HG03354 (cell line): ENCODE measurements around the gene TGFBR2.
"Not testable (repeated sequence)": the region's sequence is repeated elsewhere in the genome, so short reads cannot be mapped to it uniquely, and the experiment has no call there.

Experiments
- ATAC-seq: cut with Tn5 transposase; IDR thresholded peaks from one replicate; pipeline ENCODE4 v1.9.1; 2021; ENCODE audit warnings: mild to moderate bottlenecking; ENCODE audit not compliant: unreplicated experiment, poor library complexity, severe bottlenecking

Gene TGFBR2

DNA sequence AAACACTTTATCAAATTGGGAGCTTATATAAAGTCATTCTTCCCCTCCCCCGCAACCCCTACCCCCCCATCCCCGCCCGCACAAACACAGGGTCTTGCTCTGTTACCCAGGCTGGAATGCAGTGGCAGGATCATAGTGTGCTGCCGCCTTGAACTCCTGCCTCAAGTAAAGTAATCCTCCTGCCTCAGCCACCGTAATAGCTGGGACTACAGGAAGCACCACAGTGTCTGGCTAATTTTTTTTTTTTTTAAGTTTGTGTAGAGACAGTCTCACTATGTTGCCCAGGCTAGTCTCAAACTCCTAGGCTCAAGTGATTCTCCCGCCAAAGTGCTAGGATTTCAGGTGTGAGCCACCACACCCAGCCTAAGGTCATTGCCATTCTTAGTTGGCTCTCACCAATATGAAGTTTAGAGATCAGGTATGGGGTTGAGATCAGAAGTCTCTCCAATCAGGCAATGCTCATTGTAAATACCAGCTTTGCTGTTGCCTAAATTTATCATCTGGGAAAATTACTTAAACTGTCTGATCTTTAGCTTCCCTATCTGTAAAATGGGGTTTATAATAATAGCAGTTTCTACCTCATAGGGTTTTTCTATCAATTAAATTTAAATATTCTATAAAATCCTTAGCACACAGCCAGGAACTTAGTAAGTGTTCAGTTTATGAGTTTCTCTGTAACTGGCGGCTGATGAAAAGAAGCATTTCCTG lies 60.3 kb downstream of the TGFBR2 start:
- ATAC-seq: no peak

DNA sequence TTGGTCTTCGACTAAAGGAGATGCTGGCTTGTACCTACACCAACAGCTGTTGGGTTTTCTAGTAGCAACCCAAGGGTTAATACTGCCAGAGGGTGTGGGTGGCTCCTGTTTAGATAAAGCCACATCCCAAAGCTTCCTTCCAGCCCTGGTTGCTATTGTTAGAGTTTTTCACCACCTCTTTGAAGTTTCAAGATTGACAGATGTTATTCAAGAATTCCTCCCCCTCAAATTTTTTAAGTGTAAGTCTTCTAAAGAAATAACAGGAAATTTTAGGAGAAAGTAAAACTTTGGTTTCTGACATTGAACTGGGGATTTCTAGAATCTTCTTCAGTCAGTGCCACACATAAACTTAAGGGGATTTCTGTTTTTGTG lies 60.9 kb downstream of the TGFBR2 start:
- ATAC-seq: no peak

DNA sequence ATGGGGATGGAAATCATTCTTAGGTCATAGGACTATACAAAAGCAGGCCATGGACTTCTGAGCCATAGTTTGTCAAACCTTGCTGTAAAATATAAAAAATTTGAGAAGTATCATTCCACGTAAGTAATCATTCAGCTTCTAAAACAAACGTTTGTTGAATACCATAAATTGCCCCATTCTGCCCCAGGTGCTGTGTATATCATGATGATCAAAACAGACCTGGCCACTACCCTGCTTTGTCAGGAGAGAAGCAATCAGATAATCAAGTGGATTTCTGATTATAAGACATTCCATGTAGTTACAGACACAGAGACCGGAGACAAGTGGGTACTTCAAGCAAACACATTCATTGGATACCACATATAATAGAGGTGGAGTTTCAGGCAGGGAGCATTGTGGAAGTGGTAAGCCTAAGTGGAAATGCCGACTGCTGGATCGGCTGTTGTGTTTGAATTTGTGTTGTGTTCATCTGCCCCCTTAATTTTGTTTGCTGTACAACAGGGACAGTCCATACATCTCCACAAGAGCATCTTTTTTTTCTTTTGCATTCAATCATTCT lies 61.7 kb downstream of the TGFBR2 start:
- ATAC-seq: no peak

DNA sequence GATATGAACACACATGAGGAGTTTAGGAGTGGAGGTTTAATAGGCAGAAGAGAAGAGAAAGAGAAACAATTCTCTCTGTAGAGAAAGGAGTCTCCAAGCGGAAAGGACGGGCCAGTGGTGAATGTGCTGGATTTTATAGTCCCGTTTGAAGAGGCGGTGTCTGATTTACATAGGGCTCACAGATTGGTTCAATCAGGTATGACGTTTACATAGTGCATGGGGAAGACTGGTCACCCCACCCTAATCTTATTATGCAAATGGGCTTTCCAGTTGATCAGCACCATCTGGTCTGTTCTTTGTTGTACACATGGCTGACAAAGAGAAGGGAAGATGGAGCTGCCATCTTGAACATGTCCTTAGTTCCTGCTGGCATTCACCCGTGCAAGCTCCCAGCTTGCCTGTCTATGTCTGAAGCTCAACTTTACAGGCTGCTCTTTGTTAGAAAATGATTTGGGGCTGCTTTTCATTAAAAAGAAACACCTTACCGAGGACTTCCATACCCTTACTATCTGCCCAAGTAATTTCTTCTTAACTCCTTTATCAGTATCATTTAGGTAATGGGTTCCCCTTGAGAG lies 63.0 kb downstream of the TGFBR2 start:
- ATAC-seq: not testable (repeated sequence)

DNA sequence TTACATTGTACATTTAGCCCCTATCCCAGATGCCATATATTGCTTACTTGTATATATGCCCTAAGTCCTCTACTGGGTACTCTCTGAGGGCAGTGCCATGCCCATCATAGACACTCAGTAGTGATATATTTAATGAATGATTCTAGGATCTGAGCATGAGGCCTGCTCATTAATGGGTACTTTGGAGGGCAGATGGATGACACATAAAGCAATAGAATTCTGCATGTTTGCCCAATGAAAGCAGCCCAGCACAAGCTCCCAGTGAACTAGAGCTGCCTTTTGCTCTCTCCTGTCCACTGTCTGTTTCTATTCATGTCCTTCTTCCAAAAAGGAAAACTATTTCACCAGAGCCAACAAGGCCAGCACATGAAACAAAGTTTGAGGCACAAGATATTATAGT lies 63.9 kb downstream of the TGFBR2 start:
- no peak for ATAC-seq

DNA sequence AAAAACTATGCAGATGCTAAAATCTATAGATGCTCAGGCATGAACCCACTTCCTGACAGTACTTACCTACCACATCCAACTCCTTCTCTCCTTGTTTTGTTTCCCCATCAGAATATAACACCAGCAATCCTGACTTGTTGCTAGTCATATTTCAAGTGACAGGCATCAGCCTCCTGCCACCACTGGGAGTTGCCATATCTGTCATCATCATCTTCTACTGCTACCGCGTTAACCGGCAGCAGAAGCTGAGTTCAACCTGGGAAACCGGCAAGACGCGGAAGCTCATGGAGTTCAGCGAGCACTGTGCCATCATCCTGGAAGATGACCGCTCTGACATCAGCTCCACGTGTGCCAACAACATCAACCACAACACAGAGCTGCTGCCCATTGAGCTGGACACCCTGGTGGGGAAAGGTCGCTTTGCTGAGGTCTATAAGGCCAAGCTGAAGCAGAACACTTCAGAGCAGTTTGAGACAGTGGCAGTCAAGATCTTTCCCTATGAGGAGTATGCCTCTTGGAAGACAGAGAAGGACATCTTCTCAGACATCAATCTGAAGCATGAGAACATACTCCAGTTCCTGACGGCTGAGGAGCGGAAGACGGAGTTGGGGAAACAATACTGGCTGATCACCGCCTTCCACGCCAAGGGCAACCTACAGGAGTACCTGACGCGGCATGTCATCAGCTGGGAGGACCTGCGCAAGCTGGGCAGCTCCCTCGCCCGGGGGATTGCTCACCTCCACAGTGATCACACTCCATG lies 65.3 kb downstream of the TGFBR2 start:
- ATAC-seq: no peak

DNA sequence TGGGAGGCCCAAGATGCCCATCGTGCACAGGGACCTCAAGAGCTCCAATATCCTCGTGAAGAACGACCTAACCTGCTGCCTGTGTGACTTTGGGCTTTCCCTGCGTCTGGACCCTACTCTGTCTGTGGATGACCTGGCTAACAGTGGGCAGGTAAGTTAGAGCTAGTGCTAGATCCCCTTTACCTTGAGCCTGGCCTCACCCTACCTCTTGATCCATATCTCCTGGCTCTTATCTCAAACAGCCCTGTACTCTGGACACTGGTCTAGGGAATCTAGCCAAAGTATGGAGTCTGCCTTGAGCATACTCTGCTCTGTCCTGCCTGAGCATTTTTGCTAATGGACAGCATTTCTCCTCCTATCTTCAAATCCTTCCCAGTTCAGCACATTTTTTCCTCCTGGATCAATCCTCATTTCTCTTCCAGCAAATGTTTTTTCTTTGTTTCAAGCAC lies 65.9 kb downstream of the TGFBR2 start:
- no peak for ATAC-seq

DNA sequence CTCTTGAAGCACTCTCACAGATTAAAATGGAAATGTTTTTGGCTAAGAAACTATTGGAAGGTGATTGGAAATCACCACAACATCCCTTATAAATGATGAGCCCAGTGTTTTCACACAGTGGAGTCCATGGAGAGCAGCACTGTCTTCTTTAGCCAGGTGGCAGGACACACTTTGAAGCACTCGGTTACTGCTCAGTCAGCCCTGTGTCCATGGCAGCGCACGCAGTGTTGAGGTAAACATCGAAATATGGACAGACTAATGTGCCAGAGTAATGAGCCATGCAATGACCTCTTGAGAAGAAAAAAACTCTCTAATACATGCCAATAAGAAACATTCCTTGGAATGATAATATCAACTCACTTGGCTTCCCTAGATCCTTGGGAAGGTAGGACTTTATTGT lies 66.6 kb downstream of the TGFBR2 start:
- no peak for ATAC-seq

DNA sequence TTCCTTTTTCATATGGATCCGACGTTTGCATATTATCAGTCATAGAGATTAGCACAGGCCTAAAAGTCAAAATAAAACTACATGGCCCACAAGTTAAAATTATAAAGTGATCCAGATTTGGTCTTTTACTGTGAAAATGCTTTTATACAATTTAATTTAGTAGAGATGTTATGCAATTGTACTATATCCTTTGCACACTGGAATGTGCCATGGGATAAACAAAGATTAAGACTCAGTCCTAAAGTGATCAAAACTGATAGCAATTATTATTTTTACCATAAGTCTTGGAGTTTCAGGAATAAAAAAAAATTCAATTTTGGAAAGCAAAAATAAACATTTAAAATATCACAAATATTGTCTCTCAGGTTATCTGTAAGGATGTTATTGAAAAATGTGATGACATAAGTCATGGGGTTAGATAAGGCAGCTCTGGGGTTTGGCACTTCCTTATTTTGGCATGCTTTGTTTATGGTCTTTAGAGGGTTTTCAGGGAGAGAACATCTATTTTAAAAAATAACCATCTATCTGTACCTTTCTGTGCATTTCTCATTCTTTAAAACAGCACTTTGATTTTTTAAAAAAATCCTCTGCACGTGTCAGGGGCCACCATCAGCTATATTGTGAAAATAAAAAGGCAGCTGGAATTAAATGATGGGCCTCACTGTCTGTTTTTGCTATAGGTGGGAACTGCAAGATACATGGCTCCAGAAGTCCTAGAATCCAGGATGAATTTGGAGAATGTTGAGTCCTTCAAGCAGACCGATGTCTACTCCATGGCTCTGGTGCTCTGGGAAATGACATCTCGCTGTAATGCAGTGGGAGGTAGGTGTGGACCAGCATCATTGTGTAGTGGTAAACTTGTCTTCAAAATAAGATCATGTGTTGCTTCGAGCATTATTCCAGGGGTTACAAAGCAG lies 67.3 kb downstream of the TGFBR2 start:
- ATAC-seq: no peak

DNA sequence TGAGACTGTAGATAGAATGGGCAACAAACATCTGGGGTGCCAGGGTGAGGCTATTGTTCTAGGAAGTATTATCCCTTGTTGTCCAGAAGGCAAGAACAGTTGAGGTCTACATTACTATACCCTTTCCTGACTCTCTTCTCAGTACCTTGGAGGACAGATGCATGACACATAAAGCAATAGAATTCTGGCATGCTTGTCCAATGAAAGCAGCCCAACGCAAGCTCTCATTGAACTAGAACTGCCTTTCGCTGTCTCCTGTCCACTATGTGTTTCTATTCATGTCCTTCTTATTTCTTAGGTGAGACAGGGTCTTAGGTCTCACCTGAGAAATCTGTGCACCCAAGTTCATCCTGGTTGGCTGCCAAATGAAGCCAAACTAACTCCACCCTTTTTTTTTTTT lies 68.6 kb downstream of the TGFBR2 start:
- ATAC-seq: no peak

DNA sequence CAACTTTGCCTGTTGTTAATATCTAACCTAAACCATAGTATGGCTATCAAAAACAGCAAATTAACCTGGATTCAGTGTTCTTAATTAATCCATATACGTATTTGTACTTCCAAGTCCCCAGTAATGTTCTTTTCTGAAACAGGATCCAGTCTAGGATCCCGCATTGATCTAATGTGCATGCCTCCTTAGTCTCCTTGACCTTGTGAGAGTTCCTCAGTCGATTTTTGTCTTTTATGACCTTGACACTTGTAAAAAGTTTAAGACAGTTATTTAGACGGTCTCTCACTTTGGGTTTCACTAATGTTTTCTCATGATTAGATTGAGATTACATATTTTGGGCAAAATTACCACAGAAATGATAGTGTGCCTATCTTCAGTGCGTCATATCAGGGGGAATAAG lies 69.4 kb downstream of the TGFBR2 start:
- ATAC-seq: no peak

DNA sequence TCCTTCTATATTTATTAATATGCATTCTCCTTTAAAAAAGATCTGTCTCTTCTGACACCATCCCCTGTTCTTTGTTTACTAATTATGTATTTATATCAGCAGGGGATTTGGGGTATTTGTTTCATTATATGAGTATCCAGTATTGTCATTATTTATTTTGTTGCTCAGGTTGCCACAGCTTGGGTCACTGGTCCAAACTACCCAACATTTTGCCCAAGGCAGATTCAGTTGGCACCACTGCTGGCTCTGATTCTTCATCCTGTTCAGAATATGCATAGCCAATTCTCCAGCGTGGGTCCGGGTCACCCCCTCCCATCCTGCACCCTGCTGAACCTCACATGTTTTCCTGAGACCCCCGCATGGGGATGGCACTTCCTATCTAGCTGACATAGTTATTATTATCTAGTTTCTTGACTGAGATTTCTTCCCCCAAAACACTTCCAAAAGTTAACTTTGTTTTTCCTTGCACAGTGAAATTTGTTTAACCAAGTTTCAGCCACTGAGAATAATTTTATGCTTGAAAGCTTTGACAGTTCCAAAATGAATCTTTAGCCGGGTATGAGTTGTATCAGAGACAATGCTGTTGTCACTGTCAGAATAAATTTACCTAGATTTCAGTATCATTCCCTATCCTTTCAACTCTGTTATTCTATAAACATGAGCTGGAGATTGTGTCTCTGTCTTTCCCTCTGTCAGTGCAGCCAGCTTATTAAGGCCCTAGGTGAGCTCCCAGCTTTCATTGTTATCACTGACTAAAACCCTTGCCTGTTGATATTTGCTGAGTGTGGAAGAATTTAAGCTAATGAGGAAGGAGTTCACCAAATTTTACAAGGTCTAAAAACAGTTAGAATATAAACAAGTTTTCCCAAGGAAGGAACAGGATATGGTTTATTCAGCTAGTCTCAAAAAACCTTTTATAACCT lies 70.3 kb downstream of the TGFBR2 start:
- ATAC-seq: peak; percentile 44

DNA sequence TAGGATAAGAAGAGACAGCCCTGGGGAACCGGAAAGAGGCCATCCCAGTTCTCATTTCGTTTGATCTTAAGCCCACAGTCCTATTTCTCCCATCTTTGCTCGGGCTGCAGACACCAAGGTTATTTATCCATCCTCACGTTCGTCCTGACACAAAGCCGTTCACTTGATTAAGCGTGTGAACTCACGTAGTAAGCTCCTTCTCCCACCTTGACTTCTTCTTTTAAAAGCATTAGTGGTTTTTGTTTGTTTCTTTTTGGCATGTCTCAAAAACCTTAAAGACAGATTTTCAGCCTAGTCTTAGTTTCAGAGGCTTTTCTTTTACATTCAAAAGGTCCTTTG lies 70.9 kb downstream of the TGFBR2 start:
- no peak for ATAC-seq

DNA sequence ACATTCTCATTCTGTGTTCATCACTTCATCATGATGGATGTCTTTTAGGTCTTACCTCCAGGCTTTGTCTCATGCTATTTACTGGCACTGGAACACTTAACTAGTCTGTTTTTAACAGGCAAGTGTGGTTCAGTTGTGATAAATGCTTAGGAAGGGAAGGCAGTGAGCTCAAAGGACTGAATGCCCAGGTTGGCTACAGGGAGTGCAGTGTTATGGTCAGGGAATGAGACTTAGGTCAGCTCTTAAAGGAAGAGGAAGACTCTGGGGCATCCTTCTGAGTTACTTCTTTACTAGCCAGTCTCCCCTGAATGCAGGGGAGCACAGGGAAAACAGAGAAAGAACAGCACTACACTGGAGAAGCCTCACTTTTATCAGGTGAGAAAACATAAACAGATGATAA lies 72.6 kb downstream of the TGFBR2 start:
- ATAC-seq: no peak

DNA sequence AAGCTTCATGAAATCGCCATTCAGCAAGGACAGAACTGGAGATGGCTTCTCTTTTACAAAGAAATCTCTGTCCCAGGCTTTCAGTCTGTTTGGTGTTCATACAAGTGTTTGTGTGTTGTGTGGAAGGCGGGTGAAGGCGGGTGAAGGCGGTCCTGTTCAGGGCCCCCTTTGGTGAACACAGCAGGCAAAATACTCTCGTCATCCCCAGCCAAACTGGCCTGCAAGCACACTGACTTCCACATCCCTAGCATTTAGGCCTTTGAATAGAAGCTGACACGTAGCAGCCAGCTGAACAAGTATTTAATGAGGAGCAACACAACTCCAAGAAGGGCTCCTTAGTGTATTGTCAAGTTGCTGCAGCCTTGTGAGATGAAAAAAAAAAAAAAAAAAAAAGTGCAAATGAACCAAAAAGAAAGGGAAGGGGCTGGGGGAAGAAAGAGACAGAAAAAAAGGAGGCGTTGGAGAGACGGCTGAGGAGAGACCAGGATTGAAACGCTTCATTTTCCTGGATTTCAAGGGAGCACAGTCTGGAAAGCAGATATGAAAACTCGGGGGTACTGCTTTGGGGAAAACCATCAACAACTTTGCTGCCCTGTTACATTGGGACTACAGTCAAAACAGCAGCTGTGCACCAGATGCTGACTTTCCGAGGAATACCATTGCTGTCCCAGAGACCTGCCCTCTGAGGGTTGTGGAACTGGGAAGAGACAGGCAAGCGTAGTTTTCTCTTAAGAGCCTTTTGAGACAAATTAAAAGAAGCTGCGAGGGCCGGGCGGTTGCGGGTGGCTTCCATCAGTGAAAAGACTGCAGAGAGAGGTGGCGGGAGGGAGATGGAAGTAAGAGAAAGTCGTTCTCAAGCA lies 74.6 kb downstream of the TGFBR2 start:
- no peak for ATAC-seq

DNA sequence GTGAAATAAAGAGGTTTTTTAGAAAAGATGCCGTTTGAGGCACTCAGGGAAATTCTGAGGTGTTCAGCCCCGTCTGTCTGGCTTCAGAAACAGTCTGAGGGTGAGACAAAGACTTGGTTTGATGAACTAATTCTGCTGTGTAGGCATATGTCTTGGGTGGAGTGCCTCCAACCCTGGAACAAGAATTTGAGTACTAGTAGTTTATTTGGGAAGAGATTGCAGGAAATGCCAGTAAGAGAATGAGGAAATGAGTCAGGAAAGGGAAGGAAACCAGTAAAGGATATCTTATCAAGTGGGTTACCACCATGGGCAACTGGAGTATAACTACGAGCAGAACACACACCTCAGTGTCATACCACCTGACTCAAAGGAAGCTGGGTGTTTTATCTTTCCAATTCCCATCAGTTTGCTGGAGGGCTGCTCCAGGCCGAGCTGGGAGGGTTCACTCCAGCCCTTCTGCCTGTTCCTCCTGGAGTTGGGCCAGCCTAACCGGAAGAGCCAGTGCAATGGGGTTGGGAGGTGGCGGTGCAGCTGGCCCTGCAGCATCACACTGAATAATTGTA lies 75.3 kb downstream of the TGFBR2 start:
- no peak for ATAC-seq

DNA sequence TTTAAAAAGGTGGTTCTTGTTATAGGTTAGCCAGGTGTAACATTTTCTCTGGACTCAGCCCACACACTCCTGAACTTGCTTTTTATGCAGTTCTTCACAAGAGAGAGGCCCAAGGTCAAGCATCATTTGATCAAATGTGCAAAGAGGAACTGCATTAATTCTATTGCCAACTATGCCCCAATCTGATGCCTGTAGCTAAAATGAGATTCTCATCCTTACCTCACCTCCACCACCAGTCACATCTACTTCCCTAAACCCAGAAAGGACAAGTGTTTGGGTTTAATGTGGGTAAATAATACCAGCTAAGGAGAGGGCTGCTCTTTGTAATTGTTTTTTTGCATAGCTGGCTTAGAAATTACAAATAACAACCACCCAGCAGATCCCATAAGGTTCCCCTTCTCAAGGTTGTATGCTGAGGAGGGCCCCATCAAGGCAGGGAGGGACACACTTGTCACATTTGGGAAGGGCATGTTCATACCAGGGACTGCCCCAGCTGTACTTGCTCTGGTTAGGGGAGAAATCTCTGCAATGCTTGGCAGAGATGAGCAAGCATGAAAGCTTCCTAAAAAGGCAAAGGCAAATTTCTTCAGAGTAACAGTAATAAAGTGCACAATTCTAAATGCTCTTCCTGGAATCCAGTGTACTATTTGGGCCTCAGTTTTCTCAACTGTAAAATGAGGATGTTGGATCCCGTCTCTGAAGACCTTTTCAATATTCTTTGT lies 76.2 kb downstream of the TGFBR2 start:
- ATAC-seq: no peak
